HepG2 (cell line): Measurements from ENCODE around the gene DRC7. TPM values are rescaled to one million over a fixed set of nuclear protein-coding genes. Genes with fewer than 3 reads are reported as not detected.

Source experiments
- JDP2 ChIP-seq: sonication (generic); formaldehyde crosslinking; IDR thresholded peaks from 2 replicates; pipeline ENCODE4 v1.8.1; 2022; ENCODE audit warnings: missing genetic modification reagents, borderline replicate concordance
- MAF1 ChIP-seq: sonication (generic); formaldehyde crosslinking; IDR thresholded peaks from 2 replicates; pipeline ENCODE4 v1.5.0; 2020; ENCODE audit warnings: missing genetic modification reagents, borderline replicate concordance
- SMAD3 ChIP-seq: sonication (generic); formaldehyde crosslinking; IDR thresholded peaks from 2 replicates; pipeline ENCODE4 v1.4.0; 2020; ENCODE audit warnings: missing genetic modification reagents
- TARDBP ChIP-seq: sonication (generic); formaldehyde crosslinking; IDR thresholded peaks from 2 replicates; pipeline ENCODE4 v1.8.0; 2022; ENCODE audit warnings: mild to moderate bottlenecking, missing genetic modification reagents
- TFDP2 ChIP-seq: sonication (generic); formaldehyde crosslinking; IDR thresholded peaks from 2 replicates; pipeline ENCODE4 v1.4.0; 2020; ENCODE audit warnings: missing genetic modification reagents
- ZBTB4 ChIP-seq: sonication (generic); formaldehyde crosslinking; IDR thresholded peaks from 2 replicates; pipeline ENCODE4 v1.4.0; 2020; ENCODE audit warnings: missing genetic modification reagents, mild to moderate bottlenecking, borderline replicate concordance
- ZBTB40 ChIP-seq, 2 experiments: fragments of 450-650 bp in 1 of 2; sonication (generic) in 1 of 2; formaldehyde crosslinking in 1 of 2; IDR thresholded peaks; 2 replicates each; pipeline versions ENCODE4 v1.6.1 to v1.8.0; 2016 to 2022; ENCODE audit warnings: antibody characterized with exemption in 1 of 2, mild to moderate bottlenecking in 1 of 2, missing genetic modification reagents in 1 of 2
- ZFP36L1 ChIP-seq: sonication (generic); formaldehyde crosslinking; IDR thresholded peaks from 2 replicates; pipeline ENCODE4 v1.8.0; 2022; ENCODE audit warnings: mild to moderate bottlenecking, missing genetic modification reagents, moderate library complexity
- ZNF432 ChIP-seq: sonication (generic); formaldehyde crosslinking; IDR thresholded peaks from 2 replicates; pipeline ENCODE4 v1.5.0; 2020; ENCODE audit warnings: missing genetic modification reagents, mild to moderate bottlenecking, borderline replicate concordance
- ZNF687 ChIP-seq: sonication (generic); formaldehyde crosslinking; IDR thresholded peaks from 2 replicates; pipeline ENCODE4 v1.5.1; 2020; ENCODE audit warnings: mild to moderate bottlenecking, missing genetic modification reagents, moderate library complexity
- polyA plus RNA-seq, 8 experiments: library from polyadenylated mRNA; depleted of rRNA in 3 of 8; stranded (reverse) in 7 of 8; unstranded in 1 of 8; fragments of >200 nt; fragmentation: Illumina TruSeq in 4 of 8; extraction: Trizol in 4 of 8; gene quantifications; 2 replicates each; pipeline versions ENCODE4 v1.2.1 to v1.2.3, GENCODE V29; 2011 to 2016; ENCODE audit warnings: low read depth in 4 of 8, missing spikeins in 1 of 8, mixed read lengths in 1 of 8; ENCODE audit not compliant: insufficient read depth in 1 of 8
- total RNA-seq, 5 experiments: library from RNA; depleted of rRNA; stranded (reverse); fragments of >200 nt; fragmentation: Illumina TruSeq; extraction: Trizol; gene quantifications; 2 replicates each; pipeline ENCODE4 v1.2.3, GENCODE V29; 2016; ENCODE audit warnings: low read depth in 1 of 5

DRC7 gene
- total and polyA plus RNA-seq, 2 of the 13 experiments (the other 11 are each of a cell fraction or from before 2014, with no cell fraction given), result 2.7 to 3.4 TPM

- TF ChIP-seq TFDP2 (CRISPR knock-in tag), result no peak
- no peak for TF ChIP-seq TARDBP (CRISPR knock-in tag)
- TF ChIP-seq ZNF687 (CRISPR knock-in tag), result peak; percentile 51
- no peak for TF ChIP-seq JDP2
- TF ChIP-seq MAF1 (CRISPR knock-in tag), result no peak
- TF ChIP-seq ZBTB40 (IDR thresholded peaks at IDR 0.05), result no peak
- no peak for TF ChIP-seq ZBTB40 (CRISPR knock-in tag; IDR thresholded peaks at IDR 0.05)
- TF ChIP-seq ZNF432 (CRISPR knock-in tag), result 0 out of 2 replicates have a peak, but pooled peaks have one; percentile 43
- TF ChIP-seq SMAD3 (CRISPR knock-in tag), result no peak
- peak; percentile 58; the same call in 1 of the 2 replicates for TF ChIP-seq ZBTB4 (CRISPR knock-in tag)
- no peak for TF ChIP-seq ZFP36L1
Observed at GRCh38 chr16:57699899-57700298, 5.3 kb downstream of the DRC7 start (continued).
